Medulla oblongata (tissue), 1 donor: Measurements from ENCODE around the gene APCDD1L.
"Not testable (repeated sequence)": the region's sequence is repeated elsewhere in the genome, so short reads cannot be mapped to it uniquely, and the experiment has no call there.

Experiments used
- DNase-seq: peaks from one replicate; pipeline ENCODE4 v3.0.0-alpha.2; 2015; ENCODE audit errors: extremely low spot score

The APCDD1L gene

GRCh38 chr20:58418949-58419748 lies 96.0 kb downstream of the APCDD1L start:
- no peak for DNase-seq

GRCh38 chr20:58417438-58417837 lies 97.8 kb downstream of the APCDD1L start:
- no peak for DNase-seq

GRCh38 chr20:58416835-58417234 lies 98.4 kb downstream of the APCDD1L start:
- DNase-seq, result no peak

GRCh38 chr20:58416057-58416456 lies 99.1 kb downstream of the APCDD1L start:
- DNase-seq, result no peak

GRCh38 chr20:58414786-58415185 lies 100.4 kb downstream of the APCDD1L start:
- DNase-seq, result not testable (repeated sequence)

- DNase-seq, result not testable (repeated sequence)
Observed at GRCh38 chr20:58414216-58414615, 101.0 kb downstream of the APCDD1L start.
